K562 (cell line): Measurements from ENCODE around the gene COX6A1. TPM values are rescaled to one million over a fixed set of nuclear protein-coding genes. Genes with fewer than 3 reads are reported as not detected.

Experiments
- AFF4 ChIP-seq: sonication (generic); formaldehyde crosslinking; IDR thresholded peaks from 2 replicates; pipeline ENCODE4 v1.8.0; 2023; ENCODE audit warnings: mild to moderate bottlenecking, missing genetic modification reagents
- BDP1 ChIP-seq: IDR thresholded peaks from 3 replicates; pipeline ENCODE4 v1.6.1; 2011; ENCODE audit not compliant: insufficient read length, insufficient read depth
- CSDE1 ChIP-seq, 2 experiments: fragments of 450-650 bp; IDR thresholded peaks; 2 replicates each; pipeline ENCODE4 v1.6.1; 2016; ENCODE audit warnings: mild to moderate bottlenecking in 1 of 2
- ELF1 ChIP-seq: fragments of 200-800 bp; sonication (Bioruptor generic); IDR thresholded peaks from 2 replicates; pipeline ENCODE4 v1.6.1; 2016; ENCODE audit warnings: missing genetic modification characterization, missing compliant biosample characterization
- EZH2 ChIP-seq: IDR thresholded peaks from 2 replicates; pipeline ENCODE4 v1.6.1; 2012; ENCODE audit warnings: low read depth, mild to moderate bottlenecking, inconsistent platforms, low read length, borderline replicate concordance
- FOXK1 ChIP-seq: sonication (generic); formaldehyde crosslinking; IDR thresholded peaks from 2 replicates; pipeline ENCODE4 v1.8.0; 2022; ENCODE audit warnings: missing genetic modification reagents, mild to moderate bottlenecking, borderline replicate concordance
- MCM2 ChIP-seq: fragments of 450-650 bp; IDR thresholded peaks from 2 replicates; pipeline ENCODE4 v1.6.1; 2017; ENCODE audit warnings: low read depth, mild to moderate bottlenecking
- MXI1 ChIP-seq: IDR thresholded peaks from 2 replicates; pipeline ENCODE4 v1.6.1; 2011; ENCODE audit warnings: low read depth, mild to moderate bottlenecking, improper control_type of control experiment, low read length
- NFXL1 ChIP-seq: fragments of 450-650 bp; formaldehyde crosslinking; IDR thresholded peaks from 2 replicates; pipeline ENCODE4 v1.4.0; 2021; ENCODE audit warnings: mild to moderate bottlenecking
- RBM14 ChIP-seq: fragments of 200-400 bp; formaldehyde crosslinking; IDR thresholded peaks from 2 replicates; pipeline ENCODE4 v1.6.1; 2018; ENCODE audit warnings: low read depth, mild to moderate bottlenecking, low read length, moderate library complexity, borderline replicate concordance; ENCODE audit not compliant: insufficient read depth
- SAP30 ChIP-seq: fragments of 200-600 bp; sonication (generic); IDR thresholded peaks from 2 replicates; pipeline ENCODE4 v1.6.1; 2012; ENCODE audit warnings: borderline replicate concordance, low read depth, mild to moderate bottlenecking, moderate library complexity, low read length, control low read depth, inconsistent platforms; ENCODE audit not compliant: insufficient read depth, poor library complexity, severe bottlenecking
- SMARCC2 ChIP-seq: fragments of 450-650 bp; IDR thresholded peaks from 2 replicates; pipeline ENCODE4 v1.6.1; 2017; ENCODE audit warnings: antibody characterized with exemption, moderate library complexity, mild to moderate bottlenecking, low read depth
- SRSF9 ChIP-seq: fragments of 200-400 bp; formaldehyde crosslinking; IDR thresholded peaks from 2 replicates; pipeline ENCODE4 v1.6.1; 2017; ENCODE audit warnings: low read depth, low read length, borderline replicate concordance
- TAL1 ChIP-seq: fragments of 450-650 bp; IDR thresholded peaks from 2 replicates; pipeline ENCODE4 v1.6.1; 2016; ENCODE audit warnings: mild to moderate bottlenecking
- TFE3 ChIP-seq: fragments of 450-650 bp; formaldehyde crosslinking; IDR thresholded peaks from 2 replicates; pipeline ENCODE4 v1.4.0; 2020; ENCODE audit warnings: mild to moderate bottlenecking, mixed read lengths
- ZNF395 ChIP-seq: fragments of 200-800 bp; sonication (Bioruptor generic); IDR thresholded peaks from 2 replicates; pipeline ENCODE4 v1.6.1; 2017; ENCODE audit warnings: missing genetic modification characterization, missing compliant biosample characterization
- ZNF41 ChIP-seq: fragments of 250-450 bp; sonication (Bioruptor Pico); conservative IDR thresholded peaks from 2 replicates; pipeline ENCODE4 v1.4.0; 2020; ENCODE audit warnings: mild to moderate bottlenecking
- ZNF707 ChIP-seq: fragments of 250-450 bp; sonication (Bioruptor Pico); conservative IDR thresholded peaks from 2 replicates; pipeline ENCODE4 v1.8.0; 2022; ENCODE audit warnings: inconsistent platforms, mild to moderate bottlenecking, moderate library complexity
- ZSCAN29 ChIP-seq: fragments of 450-650 bp; IDR thresholded peaks from 2 replicates; pipeline ENCODE4 v1.6.1; 2017
- polyA plus RNA-seq, 8 experiments: library from polyadenylated mRNA; depleted of rRNA in 4 of 8; stranded (reverse) in 5 of 8; unstranded in 3 of 8; fragments of >200 nt; fragmentation: Nextera tagmentation in 2 of 8; fragmentation: Illumina TruSeq in 1 of 8; extraction: Ambion mirVana in 2 of 8; extraction: Trizol in 1 of 8; gene quantifications; 2 replicates each; pipeline versions ENCODE4 v1.2.1 to v1.2.3, GENCODE V29; 2011 to 2014; ENCODE audit warnings: inconsistent platforms in 1 of 8, missing spikeins in 1 of 8
- total RNA-seq, 7 experiments: library from RNA; depleted of rRNA in 6 of 7; stranded (reverse); fragments of >200 nt in 6 of 7; fragmentation: Illumina TruSeq in 2 of 7; extraction: Trizol in 2 of 7; gene quantifications; 2 replicates each; pipeline versions ENCODE4 v1.2.1 to v1.2.3, GENCODE V29; 2011 to 2021; ENCODE audit warnings: low replicate concordance in 1 of 7

Gene COX6A1
- total and polyA plus RNA-seq, 9 of the 15 experiments (the other 6 are each of a cell fraction or from before 2014, with no cell fraction given), result 414 to 4,142 (median 931) TPM

GRCh38 chr12:120445911-120446843 lies 8.3 kb downstream of the COX6A1 start, which contains the start of the genes GATC and TRIAP1 (continued):
- TF ChIP-seq ZNF41 (CRISPR knock-in tag) (no peak), TAL1 (no peak), MXI1 (peak; percentile 55; the same call in 1 of the 2 replicates), FOXK1 (CRISPR knock-in tag) (peak; percentile 94; the same call in 1 of the 2 replicates), AFF4 (CRISPR knock-in tag) (peak; percentile 91; the same call in 1 of the 2 replicates), BDP1 (no peak), TFE3 (CRISPR knock-in tag) (no peak), NFXL1 (CRISPR knock-in tag) (no peak), ZNF707 (CRISPR knock-in tag) (no peak), ZSCAN29 (no peak), ELF1 (tag) (no peak), SRSF9 (no peak), SMARCC2 (no peak), EZH2 (no peak), SAP30 (peak; percentile 90), CSDE1 (IDR thresholded peaks at IDR 0.05) (peak in 1 of 2 experiments; percentile 95; a peak in 2 of 4 replicates), RBM14 (no peak), ZNF395 (CRISPR knock-in tag) (no peak), MCM2 (no peak)
